DOHH2 (cell line): ENCODE measurements around the gene PYGO2.
A peak's percentile ranks its signal among the peaks of the same experiment; 100 is the strongest.

Experiments used
- H3F3A ChIP-seq: fragments of 200-600 bp; sonication (generic), shearing (Covaris generic); 2 replicates; pipeline ENCODE4 v1.6.0; 2016; ENCODE audit warnings: antibody characterized with exemption, mild to moderate bottlenecking; ENCODE audit not compliant: control insufficient read depth, insufficient read depth
- H3K27ac ChIP-seq: fragments of 200-600 bp; sonication (generic); 2 replicates; pipeline ENCODE4 v1.5.1; 2014; ENCODE audit warnings: low read depth, mild to moderate bottlenecking, low read length, moderate library complexity
- H3K27me3 ChIP-seq: fragments of 200-600 bp; sonication (generic); 2 replicates; pipeline ENCODE4 v1.6.1; 2014; ENCODE audit warnings: mild to moderate bottlenecking, low read length, mixed read lengths; ENCODE audit not compliant: control insufficient read depth
- H3K36me3 ChIP-seq: fragments of 200-600 bp; sonication (generic); 2 replicates; pipeline ENCODE4 v1.6.1; 2014; ENCODE audit warnings: mild to moderate bottlenecking, low read length, moderate library complexity, mixed read lengths; ENCODE audit not compliant: control insufficient read depth
- H3K4me1 ChIP-seq: fragments of 200-600 bp; sonication (generic); 2 replicates; pipeline ENCODE4 v1.6.1; 2014; ENCODE audit warnings: mild to moderate bottlenecking, low read length, mixed read lengths; ENCODE audit not compliant: control insufficient read depth
- H3K4me2 ChIP-seq: fragments of 200-600 bp; sonication (generic); 2 replicates; pipeline ENCODE4 v1.6.0; 2014; ENCODE audit warnings: mild to moderate bottlenecking, low read length, moderate library complexity
- H3K4me3 ChIP-seq: fragments of 200-600 bp; sonication (generic); 2 replicates; pipeline ENCODE4 v1.5.1; 2014; ENCODE audit warnings: mild to moderate bottlenecking, low read length, mixed read lengths
- H3K79me2 ChIP-seq: fragments of 200-600 bp; sonication (generic); 2 replicates; pipeline ENCODE4 v1.6.1; 2014; ENCODE audit warnings: mild to moderate bottlenecking, low read length, mixed read lengths; ENCODE audit not compliant: control insufficient read depth
- H3K9me2 ChIP-seq: fragments of 200-600 bp; sonication (generic); replicated peaks from 2 replicates; pipeline ENCODE4 v1.6.1; 2014; ENCODE audit warnings: mild to moderate bottlenecking, low read length, mixed read lengths; ENCODE audit not compliant: control insufficient read depth
- H3K9me3 ChIP-seq: fragments of 200-600 bp; sonication (generic); 2 replicates; pipeline ENCODE4 v1.6.1; 2014; ENCODE audit warnings: antibody characterized with exemption, low read length, mixed read lengths; ENCODE audit not compliant: control insufficient read depth, insufficient read depth
- H4K20me1 ChIP-seq: fragments of 200-600 bp; sonication (generic); 2 replicates; pipeline ENCODE4 v1.6.0; 2014; ENCODE audit warnings: low read depth, mild to moderate bottlenecking, antibody characterized with exemption, low read length, moderate library complexity; ENCODE audit not compliant: control insufficient read depth, insufficient read depth
- EZH2phosphoT487 ChIP-seq: fragments of 200-600 bp; sonication (generic); IDR thresholded peaks from 2 replicates; pipeline ENCODE4 v1.6.1; 2017; ENCODE audit warnings: borderline replicate concordance, mild to moderate bottlenecking, antibody characterized with exemption, low read length, moderate library complexity, mixed read lengths
- TF ChIP-seq, protein P1 (sequence below): fragments of 200-600 bp; sonication (generic); IDR thresholded peaks from one replicate; pipeline ENCODE4 v1.5.1; 2014; ENCODE audit warnings: antibody characterized with exemption, mild to moderate bottlenecking, low read depth, low read length; ENCODE audit not compliant: poor library complexity, severe bottlenecking

PYGO2 gene

DNA sequence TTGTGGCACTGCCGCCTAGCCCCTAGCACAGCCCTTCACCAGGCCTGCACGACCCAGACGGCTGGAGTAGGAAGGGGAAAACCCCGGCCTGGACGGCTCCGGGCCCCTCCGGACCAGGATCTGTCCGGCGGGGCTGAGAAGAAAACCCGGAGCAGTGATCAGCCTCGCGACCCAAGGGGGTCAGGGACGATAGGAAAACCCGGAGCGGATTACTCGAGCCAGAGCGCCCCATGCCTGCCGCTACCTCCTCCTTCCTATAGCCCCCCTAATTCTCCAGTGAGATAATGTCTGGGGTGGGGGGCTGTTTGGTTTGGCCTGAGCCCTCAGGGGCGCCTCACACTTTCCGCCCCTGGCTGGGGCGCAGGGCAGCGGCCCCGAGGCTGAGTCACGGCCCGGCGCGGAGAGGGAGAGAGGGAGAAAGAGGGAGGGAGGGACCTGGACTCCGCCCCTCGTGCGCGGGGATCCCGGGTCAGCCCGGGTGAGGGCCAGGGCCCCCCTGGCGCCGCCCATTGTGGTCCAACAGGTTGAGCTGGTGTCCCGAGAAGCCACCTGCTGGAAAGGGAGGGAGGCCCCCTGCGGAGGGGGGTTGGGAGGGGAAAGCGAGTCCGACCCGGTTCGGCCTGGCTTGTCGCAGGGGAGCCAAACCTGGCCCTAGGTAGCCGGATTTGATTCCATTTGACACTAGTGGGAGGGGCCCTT is 39.3 kb upstream of the PYGO2 start:
- H3K9me2 ChIP-seq = no peaks in the 10 kb centered on the region
- H3K9me3 ChIP-seq = no peaks in the 10 kb centered on the region
- no peaks in the 10 kb centered on the region for H3K27me3 ChIP-seq
- peaks cover 33% of the 10 kb centered on the region for H3F3A ChIP-seq
- TF ChIP-seq, protein P1, sequence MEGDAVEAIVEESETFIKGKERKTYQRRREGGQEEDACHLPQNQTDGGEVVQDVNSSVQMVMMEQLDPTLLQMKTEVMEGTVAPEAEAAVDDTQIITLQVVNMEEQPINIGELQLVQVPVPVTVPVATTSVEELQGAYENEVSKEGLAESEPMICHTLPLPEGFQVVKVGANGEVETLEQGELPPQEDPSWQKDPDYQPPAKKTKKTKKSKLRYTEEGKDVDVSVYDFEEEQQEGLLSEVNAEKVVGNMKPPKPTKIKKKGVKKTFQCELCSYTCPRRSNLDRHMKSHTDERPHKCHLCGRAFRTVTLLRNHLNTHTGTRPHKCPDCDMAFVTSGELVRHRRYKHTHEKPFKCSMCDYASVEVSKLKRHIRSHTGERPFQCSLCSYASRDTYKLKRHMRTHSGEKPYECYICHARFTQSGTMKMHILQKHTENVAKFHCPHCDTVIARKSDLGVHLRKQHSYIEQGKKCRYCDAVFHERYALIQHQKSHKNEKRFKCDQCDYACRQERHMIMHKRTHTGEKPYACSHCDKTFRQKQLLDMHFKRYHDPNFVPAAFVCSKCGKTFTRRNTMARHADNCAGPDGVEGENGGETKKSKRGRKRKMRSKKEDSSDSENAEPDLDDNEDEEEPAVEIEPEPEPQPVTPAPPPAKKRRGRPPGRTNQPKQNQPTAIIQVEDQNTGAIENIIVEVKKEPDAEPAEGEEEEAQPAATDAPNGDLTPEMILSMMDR = no peak
- TF ChIP-seq EZH2phosphoT487 = no peak
- H3K36me3 ChIP-seq = no peaks in the 10 kb centered on the region
- peak overlapping the region; percentile 92 for H3K4me3 ChIP-seq
- H3K4me2 ChIP-seq = peak overlapping the region; percentile 81
- H3K79me2 ChIP-seq = peaks cover 26% of the 10 kb centered on the region
- H3K4me1 ChIP-seq = peaks cover 52% of the 10 kb centered on the region
- no peaks in the 10 kb centered on the region for H4K20me1 ChIP-seq
- peak overlapping the region; percentile 80 for H3K27ac ChIP-seq

DNA sequence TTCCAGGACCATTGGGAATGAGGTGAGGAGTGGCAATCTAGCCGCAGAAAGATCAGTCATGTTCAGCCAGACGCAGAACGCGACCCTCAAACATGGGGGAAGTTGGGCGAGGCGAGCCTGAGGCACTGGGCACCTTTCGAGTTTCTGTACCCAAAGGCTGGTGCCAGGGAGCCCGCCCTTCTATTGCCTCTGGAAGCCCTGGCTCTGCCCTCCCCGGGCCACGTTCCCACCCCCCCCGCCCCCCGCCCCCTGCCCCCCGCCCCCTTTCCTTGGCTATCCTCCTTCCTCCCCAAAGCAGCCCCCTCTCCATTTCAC is 38.8 kb upstream of the PYGO2 start:
- no peaks in the 10 kb centered on the region for H3K27me3 ChIP-seq
- H3K27ac ChIP-seq = peak overlapping the region; percentile 80
- H3K79me2 ChIP-seq = peaks cover 24% of the 10 kb centered on the region
- H3K9me2 ChIP-seq = no peaks in the 10 kb centered on the region
- no peaks in the 10 kb centered on the region for H4K20me1 ChIP-seq
- peak overlapping the region; percentile 81 for H3K4me2 ChIP-seq
- peak overlapping the region; percentile 92 for H3K4me3 ChIP-seq
- H3K4me1 ChIP-seq = peaks cover 47% of the 10 kb centered on the region
- H3K9me3 ChIP-seq = no peaks in the 10 kb centered on the region
- TF ChIP-seq, protein P1 = no peak
- TF ChIP-seq EZH2phosphoT487 = no peak
- no peaks in the 10 kb centered on the region for H3K36me3 ChIP-seq
- peaks cover 33% of the 10 kb centered on the region for H3F3A ChIP-seq

DNA sequence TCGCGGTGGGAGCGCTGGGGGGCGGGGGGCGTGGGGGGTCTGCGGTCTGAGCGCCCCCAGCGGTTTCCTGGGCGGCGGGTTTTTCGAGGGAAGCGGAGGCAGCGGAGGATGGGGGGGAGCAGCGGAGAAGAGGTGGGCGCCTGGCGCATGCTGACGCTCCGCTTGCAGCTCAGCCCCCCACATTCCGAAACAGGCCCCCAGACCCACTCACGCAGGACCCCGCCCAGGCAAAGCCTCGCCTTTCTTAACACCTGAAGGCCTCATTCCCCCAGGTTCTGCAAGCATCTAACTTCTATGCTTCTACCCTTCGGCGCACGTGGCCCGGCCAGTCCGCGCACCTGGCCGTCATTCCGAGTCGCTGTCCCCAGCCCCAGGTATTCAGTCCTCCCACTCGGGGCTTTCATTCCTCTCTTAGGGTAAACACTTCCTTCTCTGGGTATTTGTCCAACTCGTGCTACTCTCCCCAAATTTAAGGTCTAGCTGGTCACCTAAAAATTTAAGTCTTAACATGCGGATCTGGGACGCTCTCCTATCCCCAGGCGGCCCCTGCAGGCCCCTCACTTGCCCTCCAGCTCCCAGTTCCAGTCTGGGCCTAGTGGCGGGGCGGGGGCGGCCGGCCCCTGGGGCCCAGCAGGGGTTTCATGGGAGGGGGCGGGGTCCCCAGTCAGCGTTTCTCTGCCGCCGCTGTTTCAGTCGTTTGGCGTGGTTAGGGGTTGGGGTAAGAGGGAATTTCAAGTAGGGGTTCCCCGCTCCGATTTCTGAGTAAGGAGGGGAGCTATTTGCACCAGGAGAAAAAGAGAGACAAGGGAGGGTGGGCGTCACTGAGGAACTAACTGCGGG is 38.2 kb upstream of the PYGO2 start:
- TF ChIP-seq, protein P1 = no peak
- TF ChIP-seq EZH2phosphoT487 = no peak
- Histone ChIP-seq H4K20me1 (no peaks in the 10 kb centered on the region), H3K79me2 (peaks cover 22% of the 10 kb centered on the region), H3K9me2 (no peaks in the 10 kb centered on the region), H3K27me3 (no peaks in the 10 kb centered on the region), H3F3A (peaks cover 30% of the 10 kb centered on the region), H3K4me2 (peak overlapping the region; percentile 81), H3K4me3 (peak overlapping the region; percentile 92), H3K27ac (peak overlapping the region; percentile 76), H3K9me3 (no peaks in the 10 kb centered on the region), H3K4me1 (peaks cover 41% of the 10 kb centered on the region), H3K36me3 (no peaks in the 10 kb centered on the region)
